Measurements from ENCODE around the gene PEX14. TPM values are rescaled to one million over a fixed set of nuclear protein-coding genes. Genes with fewer than 3 reads are reported as not detected.
"Not testable (repeated sequence)": the region's sequence is repeated elsewhere in the genome, so short reads cannot be mapped to it uniquely, and the experiment has no call there.

PEX14 gene, protein sequence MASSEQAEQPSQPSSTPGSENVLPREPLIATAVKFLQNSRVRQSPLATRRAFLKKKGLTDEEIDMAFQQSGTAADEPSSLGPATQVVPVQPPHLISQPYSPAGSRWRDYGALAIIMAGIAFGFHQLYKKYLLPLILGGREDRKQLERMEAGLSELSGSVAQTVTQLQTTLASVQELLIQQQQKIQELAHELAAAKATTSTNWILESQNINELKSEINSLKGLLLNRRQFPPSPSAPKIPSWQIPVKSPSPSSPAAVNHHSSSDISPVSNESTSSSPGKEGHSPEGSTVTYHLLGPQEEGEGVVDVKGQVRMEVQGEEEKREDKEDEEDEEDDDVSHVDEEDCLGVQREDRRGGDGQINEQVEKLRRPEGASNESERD
- 10 to 100 TPM; 18.9 to 20.8 TPM for total RNA-seq
- polyA plus RNA-seq (ENCODE audit: insufficient read length in 6 of 6) = 10 to 100 TPM; 17.3 to 22.9 (median 21.2) TPM
- long read RNA-seq, donor 1, partial matches to known transcripts = 6 of 9 reads
- long read RNA-seq, donor 1, other reads (novel, unspliced or antisense) = 0 of 9 reads
- long read RNA-seq, donor 2, partial matches to known transcripts = 5 of 7 reads
- long read RNA-seq, donor 2, other reads (novel, unspliced or antisense) = 0 of 7 reads
- long read RNA-seq, donor 3, partial matches to known transcripts = 5 of 8 reads
- long read RNA-seq, donor 3, other reads (novel, unspliced or antisense) = 0 of 8 reads
- long read RNA-seq, donor 4, partial matches to known transcripts = 1 of 1 reads
- long read RNA-seq, donor 4, other reads (novel, unspliced or antisense) = 0 of 1 reads
- long read RNA-seq, donor 5, partial matches to known transcripts = 5 of 7 reads
- long read RNA-seq, donor 5, other reads (novel, unspliced or antisense) = 0 of 7 reads
- long read RNA-seq, donor 6, partial matches to known transcripts = 0 of 4 reads
- long read RNA-seq, donor 6, other reads (novel, unspliced or antisense) = 0 of 4 reads
- long read RNA-seq, donor 7, partial matches to known transcripts = 0 of 4 reads
- long read RNA-seq, donor 7, other reads (novel, unspliced or antisense) = 0 of 4 reads
- long read RNA-seq, donor 8, transcript PEX14-201 (9 exons, 1,985 nt) = major isoform, 5 of 5 reads
- long read RNA-seq, donor 8, partial matches to known transcripts = 0 of 5 reads
- long read RNA-seq, donor 8, other reads (novel, unspliced or antisense) = 0 of 5 reads
- long read RNA-seq, donor 9, partial matches to known transcripts = 0 of 1 reads
- long read RNA-seq, donor 9, other reads (novel, unspliced or antisense) = 0 of 1 reads
- long read RNA-seq, donor 10, partial matches to known transcripts = 1 of 1 reads
- long read RNA-seq, donor 10, other reads (novel, unspliced or antisense) = 0 of 1 reads
- long read RNA-seq, donor 11, transcript PEX14-201 (9 exons, 1,985 nt) = major isoform, 5 of 5 reads
- long read RNA-seq, donor 11, partial matches to known transcripts = 0 of 5 reads
- long read RNA-seq, donor 11, other reads (novel, unspliced or antisense) = 0 of 5 reads
- long read RNA-seq, donor 12, transcript PEX14-201 (9 exons, 1,985 nt) = major isoform, 8 of 8 reads
- long read RNA-seq, donor 12, partial matches to known transcripts = 0 of 8 reads
- long read RNA-seq, donor 12, other reads (novel, unspliced or antisense) = 0 of 8 reads

DNA sequence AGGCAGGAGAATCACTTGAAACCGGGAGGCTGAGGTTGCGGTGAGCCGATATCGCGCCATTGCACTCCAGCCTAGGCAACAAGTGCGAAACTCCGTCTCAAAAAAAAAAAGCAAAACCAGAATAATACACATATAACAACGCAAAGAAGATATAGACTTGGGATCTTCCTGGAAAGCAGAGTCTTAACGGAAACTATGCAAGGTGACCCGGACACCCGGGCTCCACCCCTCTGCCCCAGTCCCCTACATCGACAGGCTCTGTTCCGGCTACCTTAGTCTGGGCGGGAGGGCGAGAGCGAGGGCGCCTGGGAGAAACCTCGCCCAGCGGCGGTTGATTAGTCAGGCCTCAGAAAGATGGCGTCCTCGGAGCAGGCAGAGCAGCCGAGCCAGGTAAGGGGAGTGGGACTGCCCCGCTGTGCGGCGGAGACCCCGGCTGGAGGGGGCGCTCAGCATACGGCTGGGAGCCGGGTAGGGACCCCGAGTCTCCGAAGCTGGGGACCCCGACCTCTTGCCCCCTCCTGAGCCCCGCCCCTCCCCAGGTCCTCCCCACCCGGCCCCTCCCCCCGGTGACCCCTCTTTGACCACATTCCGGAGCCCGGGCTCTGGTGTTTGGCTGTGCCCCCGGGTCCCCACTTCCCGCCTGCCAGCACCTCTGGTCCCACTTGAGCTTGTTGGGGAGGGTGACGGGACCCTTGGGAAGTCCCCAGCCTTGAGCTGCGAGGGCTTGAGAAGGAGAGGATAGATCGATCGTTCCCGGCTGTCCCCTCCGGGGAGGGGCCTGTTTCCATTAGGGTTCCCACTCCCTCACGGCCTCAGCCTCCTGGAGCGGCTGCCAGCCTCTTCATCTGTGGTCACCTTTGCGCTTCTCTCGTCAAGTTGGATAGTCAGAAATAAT, at the start of gene PEX14:
PEX14 (plus strand) TSS at position 338 of the 895 bp plus-strand sequence; CDS start at position 355, 17 bp downstream.
- Histone ChIP-seq H3K27me3 (no peaks in the 10 kb centered on the region), H3K36me3 (no peaks in the 10 kb centered on the region), H3K4me1 (peaks cover 0 to 50% of the 10 kb centered on the region in 2 donors), H3K27ac (peak within 1 kb of the TSS; percentile 72 to 75), H3K9me3 (no peaks in the 10 kb centered on the region), H3K4me3 (peak within 1 kb of the TSS; percentile 91 to 94)
- intact Hi-C loops (cut with DNase I) = no loop called here
- peak; percentile 76 to 94 (median 88) for DNase-seq
- ATAC-seq = peak; percentile 92
- TF ChIP-seq, protein P1, sequence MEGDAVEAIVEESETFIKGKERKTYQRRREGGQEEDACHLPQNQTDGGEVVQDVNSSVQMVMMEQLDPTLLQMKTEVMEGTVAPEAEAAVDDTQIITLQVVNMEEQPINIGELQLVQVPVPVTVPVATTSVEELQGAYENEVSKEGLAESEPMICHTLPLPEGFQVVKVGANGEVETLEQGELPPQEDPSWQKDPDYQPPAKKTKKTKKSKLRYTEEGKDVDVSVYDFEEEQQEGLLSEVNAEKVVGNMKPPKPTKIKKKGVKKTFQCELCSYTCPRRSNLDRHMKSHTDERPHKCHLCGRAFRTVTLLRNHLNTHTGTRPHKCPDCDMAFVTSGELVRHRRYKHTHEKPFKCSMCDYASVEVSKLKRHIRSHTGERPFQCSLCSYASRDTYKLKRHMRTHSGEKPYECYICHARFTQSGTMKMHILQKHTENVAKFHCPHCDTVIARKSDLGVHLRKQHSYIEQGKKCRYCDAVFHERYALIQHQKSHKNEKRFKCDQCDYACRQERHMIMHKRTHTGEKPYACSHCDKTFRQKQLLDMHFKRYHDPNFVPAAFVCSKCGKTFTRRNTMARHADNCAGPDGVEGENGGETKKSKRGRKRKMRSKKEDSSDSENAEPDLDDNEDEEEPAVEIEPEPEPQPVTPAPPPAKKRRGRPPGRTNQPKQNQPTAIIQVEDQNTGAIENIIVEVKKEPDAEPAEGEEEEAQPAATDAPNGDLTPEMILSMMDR (IDR thresholded peaks at IDR 0.05) = no peak

DNA sequence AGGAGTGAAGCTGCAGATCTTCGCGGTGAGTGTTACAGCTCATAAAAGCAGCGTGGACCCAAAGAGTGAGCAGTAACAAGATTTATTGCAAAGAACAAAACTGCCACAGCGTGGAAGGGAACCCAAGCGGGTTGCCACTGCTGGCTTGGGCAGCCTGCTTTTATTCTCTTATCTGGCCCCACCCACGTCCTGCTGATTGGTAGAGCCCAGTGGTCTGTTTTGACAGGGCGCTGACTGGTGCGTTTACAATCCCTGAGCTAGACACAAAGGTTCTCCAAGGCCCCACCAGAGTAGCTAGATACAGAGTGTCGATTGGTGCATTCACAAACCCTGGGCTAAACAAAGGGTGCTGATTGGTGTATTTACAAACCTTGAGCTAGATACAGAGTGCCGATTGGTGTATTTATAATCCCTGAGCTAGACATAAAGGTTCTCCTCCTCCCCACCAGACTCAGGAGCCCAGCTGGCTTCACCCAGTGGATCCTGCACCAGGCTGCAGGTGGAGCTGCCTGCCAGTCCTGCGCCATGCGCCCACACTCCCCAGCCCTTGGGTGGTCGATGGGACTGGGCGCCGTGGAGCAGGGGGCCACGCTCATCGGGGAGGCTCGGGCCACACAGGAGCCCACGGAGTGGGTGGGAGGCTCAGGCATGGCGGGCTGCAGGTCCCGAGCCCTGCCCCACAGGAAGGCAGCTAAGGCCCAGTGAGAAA, 48.8 kb upstream of the PEX14 start:
- H3K4me3 ChIP-seq; ATAC-seq; intact Hi-C loops (cut with DNase I); H3K27ac ChIP-seq; DNase-seq; H3K9me3 ChIP-seq; H3K36me3 ChIP-seq; H3K27me3 ChIP-seq: not testable (repeated sequence)
- H3K4me1 ChIP-seq = peaks cover 0 to 14% of the 10 kb centered on the region in 2 donors

DNA sequence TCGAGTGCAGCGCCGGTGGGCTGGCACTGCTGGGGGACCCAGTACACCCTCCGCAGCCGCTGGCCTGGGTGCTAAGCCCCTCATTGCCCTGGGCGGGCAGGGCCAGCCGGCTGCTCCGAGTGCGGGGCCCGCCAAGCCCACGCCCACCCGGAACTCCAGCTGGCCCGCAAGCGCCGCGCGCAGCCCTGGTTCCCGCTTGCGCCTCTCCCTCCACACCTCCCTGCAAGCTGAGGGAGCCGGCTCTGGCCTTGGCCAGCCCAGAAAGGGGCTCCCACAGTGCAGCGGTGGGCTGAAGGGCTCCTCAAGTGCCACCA, 48.3 kb upstream of the PEX14 start:
- H3K4me3 ChIP-seq; H3K9me3 ChIP-seq; H3K27ac ChIP-seq; H3K36me3 ChIP-seq; DNase-seq; ATAC-seq; H3K27me3 ChIP-seq; intact Hi-C loops (cut with DNase I): not testable (repeated sequence)
- H3K4me1 ChIP-seq = peaks cover 4 to 19% of the 10 kb centered on the region in 2 donors

DNA sequence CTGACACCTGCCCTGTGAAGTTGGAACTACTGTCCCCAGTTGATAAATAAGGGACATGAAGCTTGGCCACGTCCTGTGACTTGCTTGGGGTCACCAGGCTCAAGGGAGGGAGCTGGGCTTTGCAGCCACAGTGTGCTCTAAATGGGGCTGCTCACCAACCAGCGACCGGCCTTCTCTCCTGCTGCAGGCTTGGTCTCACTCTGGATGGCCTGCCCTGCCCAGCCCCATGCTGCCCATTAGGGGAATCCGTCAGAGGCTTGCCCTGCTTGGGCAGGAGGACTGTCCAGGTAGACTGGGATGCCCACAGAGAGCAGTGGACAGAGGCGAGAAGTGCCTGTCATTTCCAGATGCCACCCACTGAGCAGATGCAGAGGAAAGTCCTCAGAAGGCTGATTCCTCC, 45.8 kb upstream of the PEX14 start:
- H3K36me3 ChIP-seq = no peaks in the 10 kb centered on the region
- no peak for DNase-seq
- TF ChIP-seq, protein P1 (IDR thresholded peaks at IDR 0.05) = no peak

DNA sequence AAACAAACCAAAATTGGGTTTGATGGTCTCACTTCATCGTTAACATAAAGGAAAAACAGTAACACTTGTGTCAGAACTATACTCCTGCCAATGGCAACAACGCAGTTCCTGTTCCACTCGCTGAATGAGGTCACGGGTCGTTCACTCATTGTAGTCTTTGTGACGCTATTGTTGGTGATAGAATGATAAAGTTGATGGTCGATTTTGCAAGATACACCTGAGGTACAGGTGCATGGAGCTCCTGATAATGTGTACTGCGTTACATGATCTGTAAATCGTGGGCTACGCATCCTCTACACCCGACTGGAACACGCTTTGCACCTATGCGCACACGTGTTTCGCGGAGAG, 44.9 kb upstream of the PEX14 start:
- no peaks in the 10 kb centered on the region for H3K27me3 ChIP-seq
- H3K27ac ChIP-seq = peak overlapping the region; percentile 2 to 74
- H3K4me1 ChIP-seq = peaks cover 7 to 26% of the 10 kb centered on the region in 2 donors
- no peaks in the 10 kb centered on the region for H3K36me3 ChIP-seq
- DNase-seq (peak in 1 of 4 donors; percentile 9), ATAC-seq (peak; percentile 2)
- TF ChIP-seq, protein P1 (IDR thresholded peaks at IDR 0.05) = no peak
- H3K4me3 ChIP-seq = peak overlapping the region; percentile 85 to 87
- no peaks in the 10 kb centered on the region for H3K9me3 ChIP-seq
- intact Hi-C loops (cut with DNase I) = loop anchor here in 1 of 2 donors (10.0 kb wide), 1 partner anchor 65 kb away; no protein-coding TSS in a partner anchor

More for the DNA sequence above, 45.8 kb upstream of the PEX14 start:
- no peak overlapping the region for H3K4me3 ChIP-seq
- no peaks in the 10 kb centered on the region for H3K27me3 ChIP-seq
- peaks cover 7 to 26% of the 10 kb centered on the region in 2 donors for H3K4me1 ChIP-seq
- no peak overlapping the region for H3K27ac ChIP-seq
- no peak for ATAC-seq
- no peaks in the 10 kb centered on the region for H3K9me3 ChIP-seq
- intact Hi-C loops (cut with DNase I) = no loop called here
